PFSK-1 (cell line): ENCODE results near the gene NIM1K.

ENCODE experiments used
- POLR2AphosphoS5 ChIP-seq: IDR thresholded peaks from 2 replicates; pipeline ENCODE4 v1.6.1; 2012; ENCODE audit warnings: low read depth, mild to moderate bottlenecking, control low read depth, low read length, moderate library complexity
- TF ChIP-seq, protein P1 (sequence below), 2 experiments: IDR thresholded peaks; 2 replicates each; pipeline versions ENCODE4 v1.6.1 to v1.8.0; 2011 to 2012; ENCODE audit warnings: low read depth in 2 of 2, low read length in 2 of 2, control low read depth in 1 of 2, inconsistent platforms in 1 of 2, mild to moderate bottlenecking in 1 of 2, moderate library complexity in 1 of 2; ENCODE audit not compliant: insufficient read depth in 1 of 2

DNA sequence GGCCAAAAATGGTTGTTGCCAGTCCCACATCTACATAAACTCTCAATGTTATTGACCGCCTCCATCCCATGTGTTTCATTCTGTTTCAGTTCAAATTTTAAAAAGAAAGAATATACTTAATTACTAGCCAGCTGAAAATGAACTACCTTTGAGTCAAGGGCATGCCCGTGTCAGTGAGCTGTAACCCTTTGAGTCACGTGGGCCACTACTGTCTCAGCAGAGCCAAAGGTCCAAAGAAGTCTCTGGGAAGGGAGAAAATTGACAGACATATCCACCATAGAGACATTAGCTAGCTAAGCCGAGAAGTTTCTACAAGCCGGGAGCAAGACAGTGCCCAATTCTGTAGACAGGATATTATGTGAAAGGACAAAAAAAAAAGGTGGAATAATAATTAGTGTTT lies 59.7 kb downstream of the NIM1K start:
- TF ChIP-seq POLR2AphosphoS5 = no peak
- TF ChIP-seq, protein P1, sequence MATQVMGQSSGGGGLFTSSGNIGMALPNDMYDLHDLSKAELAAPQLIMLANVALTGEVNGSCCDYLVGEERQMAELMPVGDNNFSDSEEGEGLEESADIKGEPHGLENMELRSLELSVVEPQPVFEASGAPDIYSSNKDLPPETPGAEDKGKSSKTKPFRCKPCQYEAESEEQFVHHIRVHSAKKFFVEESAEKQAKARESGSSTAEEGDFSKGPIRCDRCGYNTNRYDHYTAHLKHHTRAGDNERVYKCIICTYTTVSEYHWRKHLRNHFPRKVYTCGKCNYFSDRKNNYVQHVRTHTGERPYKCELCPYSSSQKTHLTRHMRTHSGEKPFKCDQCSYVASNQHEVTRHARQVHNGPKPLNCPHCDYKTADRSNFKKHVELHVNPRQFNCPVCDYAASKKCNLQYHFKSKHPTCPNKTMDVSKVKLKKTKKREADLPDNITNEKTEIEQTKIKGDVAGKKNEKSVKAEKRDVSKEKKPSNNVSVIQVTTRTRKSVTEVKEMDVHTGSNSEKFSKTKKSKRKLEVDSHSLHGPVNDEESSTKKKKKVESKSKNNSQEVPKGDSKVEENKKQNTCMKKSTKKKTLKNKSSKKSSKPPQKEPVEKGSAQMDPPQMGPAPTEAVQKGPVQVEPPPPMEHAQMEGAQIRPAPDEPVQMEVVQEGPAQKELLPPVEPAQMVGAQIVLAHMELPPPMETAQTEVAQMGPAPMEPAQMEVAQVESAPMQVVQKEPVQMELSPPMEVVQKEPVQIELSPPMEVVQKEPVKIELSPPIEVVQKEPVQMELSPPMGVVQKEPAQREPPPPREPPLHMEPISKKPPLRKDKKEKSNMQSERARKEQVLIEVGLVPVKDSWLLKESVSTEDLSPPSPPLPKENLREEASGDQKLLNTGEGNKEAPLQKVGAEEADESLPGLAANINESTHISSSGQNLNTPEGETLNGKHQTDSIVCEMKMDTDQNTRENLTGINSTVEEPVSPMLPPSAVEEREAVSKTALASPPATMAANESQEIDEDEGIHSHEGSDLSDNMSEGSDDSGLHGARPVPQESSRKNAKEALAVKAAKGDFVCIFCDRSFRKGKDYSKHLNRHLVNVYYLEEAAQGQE (IDR thresholded peaks at IDR 0.05; ENCODE audit: insufficient read depth in 1 of 2, low read depth in 2 of 2, low read length in 2 of 2) = no peak
